AG04450 (cell line): Measurements from ENCODE around the gene JAM3. TPM values are rescaled to one million over a fixed set of nuclear protein-coding genes. Genes with fewer than 3 reads are reported as not detected.
A peak's percentile ranks its signal among the peaks of the same experiment; 100 is the strongest.

Source experiments
- CTCF ChIA-PET: fragments of 300-600, 350-600 bp; formaldehyde crosslinking; extraction: SDS; loops from one replicate; lab custom pipeline; 2022; ENCODE audit warnings: antibody characterized with exemption, inconsistent platforms; lab: Charles Lee
- POLR2A ChIA-PET: fragments of 350-600 bp; formaldehyde crosslinking; extraction: SDS; loops from one replicate; lab custom pipeline; 2021; ENCODE audit warnings: antibody characterized with exemption, inconsistent platforms; lab: Yijun Ruan, JAX
- DNase-seq: peaks from one replicate; pipeline ENCODE4 v3.0.0-alpha.2; 2011; ENCODE audit warnings: low read depth, low spot score
- H3K27ac ChIP-seq: one replicate; pipeline ENCODE4 v1.5.1; 2012; ENCODE audit warnings: low read depth, low read length, control low read depth
- H3K27me3 ChIP-seq: one replicate; pipeline ENCODE4 v1.6.0; 2012; ENCODE audit warnings: low read length; ENCODE audit not compliant: control insufficient read depth, insufficient read depth
- H3K4me3 ChIP-seq: 2 replicates; pipeline ENCODE4 v1.5.1; 2011; ENCODE audit warnings: mild to moderate bottlenecking, low read depth, low read length, control low read depth
- H3K9me3 ChIP-seq: 2 replicates; pipeline ENCODE4 v1.5.1; 2012; ENCODE audit warnings: low read length; ENCODE audit not compliant: control insufficient read depth, insufficient read depth
- polyA plus RNA-seq: library from polyadenylated mRNA; depleted of rRNA; stranded (reverse); fragments of >200 nt; gene quantifications from 2 replicates; pipeline ENCODE4 v1.2.3, GENCODE V29; 2011
- TF ChIP-seq, protein P1 (sequence below): IDR thresholded peaks from 2 replicates; pipeline ENCODE4 v1.5.1; 2011; ENCODE audit warnings: low read depth, low read length, control low read depth, inconsistent platforms

JAM3 gene
- polyA plus RNA-seq, 1 experiment: 79.6 TPM

DNA sequence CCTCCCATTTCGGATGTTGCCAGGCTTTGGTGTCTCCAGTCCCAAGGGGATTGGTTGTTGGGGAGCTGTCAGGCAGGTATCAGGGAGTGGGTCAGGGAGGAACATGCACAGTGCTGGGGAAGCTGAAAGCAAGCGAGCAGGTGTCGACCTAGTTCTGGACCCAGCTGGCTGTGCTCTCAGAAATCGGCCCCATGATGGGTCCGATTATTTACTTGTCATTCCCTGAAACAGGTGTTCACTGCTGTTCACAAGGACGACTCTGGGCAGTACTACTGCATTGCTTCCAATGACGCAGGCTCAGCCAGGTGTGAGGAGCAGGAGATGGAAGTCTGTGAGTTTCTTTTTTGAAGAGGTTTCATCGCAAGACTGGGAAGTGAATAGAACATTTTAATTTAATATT lies 76.8 kb downstream of the JAM3 start:
- CTCF ChIA-PET: interaction anchor here (0.6 to 2.0 kb wide), 4 partner anchors 16 to 98 kb away, joined by 3 to 7 read pairs (median 4); no protein-coding TSS in a partner anchor
- TF ChIP-seq, protein P1, sequence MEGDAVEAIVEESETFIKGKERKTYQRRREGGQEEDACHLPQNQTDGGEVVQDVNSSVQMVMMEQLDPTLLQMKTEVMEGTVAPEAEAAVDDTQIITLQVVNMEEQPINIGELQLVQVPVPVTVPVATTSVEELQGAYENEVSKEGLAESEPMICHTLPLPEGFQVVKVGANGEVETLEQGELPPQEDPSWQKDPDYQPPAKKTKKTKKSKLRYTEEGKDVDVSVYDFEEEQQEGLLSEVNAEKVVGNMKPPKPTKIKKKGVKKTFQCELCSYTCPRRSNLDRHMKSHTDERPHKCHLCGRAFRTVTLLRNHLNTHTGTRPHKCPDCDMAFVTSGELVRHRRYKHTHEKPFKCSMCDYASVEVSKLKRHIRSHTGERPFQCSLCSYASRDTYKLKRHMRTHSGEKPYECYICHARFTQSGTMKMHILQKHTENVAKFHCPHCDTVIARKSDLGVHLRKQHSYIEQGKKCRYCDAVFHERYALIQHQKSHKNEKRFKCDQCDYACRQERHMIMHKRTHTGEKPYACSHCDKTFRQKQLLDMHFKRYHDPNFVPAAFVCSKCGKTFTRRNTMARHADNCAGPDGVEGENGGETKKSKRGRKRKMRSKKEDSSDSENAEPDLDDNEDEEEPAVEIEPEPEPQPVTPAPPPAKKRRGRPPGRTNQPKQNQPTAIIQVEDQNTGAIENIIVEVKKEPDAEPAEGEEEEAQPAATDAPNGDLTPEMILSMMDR: no peak
- no peak for DNase-seq
- Histone ChIP-seq H3K4me3 (no peak overlapping the region), H3K27ac (no peak overlapping the region), H3K27me3 (no peaks in the 10 kb centered on the region), H3K9me3 (no peaks in the 10 kb centered on the region)
- POLR2A ChIA-PET: no interaction called here

DNA sequence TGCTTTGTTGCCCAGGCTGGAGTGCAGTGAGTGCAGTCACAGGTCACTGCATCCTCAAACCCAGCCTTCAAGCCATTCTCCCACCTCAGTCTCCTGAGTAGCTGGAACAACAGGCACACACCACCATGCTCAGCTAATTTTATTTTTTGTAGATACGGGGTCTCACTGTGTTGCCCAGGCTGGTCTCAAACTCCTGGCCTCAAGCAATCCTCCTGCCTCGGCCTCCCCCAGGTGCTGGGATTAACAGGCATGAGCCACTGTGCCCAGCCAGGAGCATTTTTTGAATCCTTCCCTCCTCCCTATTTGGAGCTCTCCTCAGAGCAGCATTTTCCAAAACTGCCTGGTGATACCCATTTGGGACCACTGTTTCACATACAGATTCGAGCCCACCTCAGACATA lies 77.7 kb downstream of the JAM3 start:
- POLR2A ChIA-PET: no interaction called here
- DNase-seq: no peak
- TF ChIP-seq, protein P1: no peak
- H3K9me3 ChIP-seq: no peaks in the 10 kb centered on the region
- H3K27me3 ChIP-seq: no peaks in the 10 kb centered on the region
- CTCF ChIA-PET: interaction anchor here (0.6 to 2.0 kb wide), 4 partner anchors 15 to 99 kb away, joined by 3 to 7 read pairs (median 4); no protein-coding TSS in a partner anchor
- no peak overlapping the region for H3K4me3 ChIP-seq
- no peak overlapping the region for H3K27ac ChIP-seq

DNA sequence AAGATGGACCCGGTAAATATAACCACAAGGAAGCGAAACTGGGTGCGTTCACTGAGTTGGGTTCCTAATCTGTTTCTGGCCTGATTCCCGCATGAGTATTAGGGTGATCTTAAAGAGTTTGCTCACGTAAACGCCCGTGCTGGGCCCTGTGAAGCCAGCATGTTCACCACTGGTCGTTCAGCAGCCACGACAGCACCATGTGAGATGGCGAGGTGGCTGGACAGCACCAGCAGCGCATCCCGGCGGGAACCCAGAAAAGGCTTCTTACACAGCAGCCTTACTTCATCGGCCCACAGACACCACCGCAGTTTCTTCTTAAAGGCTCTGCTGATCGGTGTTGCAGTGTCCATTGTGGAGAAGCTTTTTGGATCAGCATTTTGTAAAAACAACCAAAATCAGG lies 80.5 kb downstream of the JAM3 start:
- CTCF ChIA-PET: interaction anchor here (1.1 to 2.9 kb wide), 2 partner anchors 9 to 222 kb away, joined by 3 to 14 read pairs; no protein-coding TSS in a partner anchor
- Histone ChIP-seq H3K4me3 (no peak overlapping the region), H3K27me3 (no peaks in the 10 kb centered on the region), H3K27ac (no peak overlapping the region), H3K9me3 (no peaks in the 10 kb centered on the region)
- TF ChIP-seq, protein P1: no peak
- POLR2A ChIA-PET: no interaction called here
- DNase-seq: no peak

DNA sequence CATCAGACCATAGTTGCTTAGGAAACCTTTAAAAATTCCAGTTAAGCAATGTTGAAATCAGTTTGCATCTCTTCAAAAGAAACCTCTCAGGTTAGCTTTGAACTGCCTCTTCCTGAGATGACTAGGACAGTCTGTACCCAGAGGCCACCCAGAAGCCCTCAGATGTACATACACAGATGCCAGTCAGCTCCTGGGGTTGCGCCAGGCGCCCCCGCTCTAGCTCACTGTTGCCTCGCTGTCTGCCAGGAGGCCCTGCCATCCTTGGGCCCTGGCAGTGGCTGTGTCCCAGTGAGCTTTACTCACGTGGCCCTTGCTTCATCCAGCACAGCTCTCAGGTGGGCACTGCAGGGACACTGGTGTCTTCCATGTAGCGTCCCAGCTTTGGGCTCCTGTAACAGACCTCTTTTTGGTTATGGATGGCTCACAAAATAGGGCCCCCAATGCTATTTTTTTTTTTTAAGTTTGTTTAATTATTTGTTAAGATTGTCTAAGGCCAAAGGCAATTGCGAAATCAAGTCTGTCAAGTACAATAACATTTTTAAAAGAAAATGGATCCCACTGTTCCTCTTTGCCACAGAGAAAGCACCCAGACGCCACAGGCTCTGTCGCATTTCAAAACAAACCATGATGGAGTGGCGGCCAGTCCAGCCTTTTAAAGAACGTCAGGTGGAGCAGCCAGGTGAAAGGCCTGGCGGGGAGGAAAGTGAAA lies 81.5 kb downstream of the JAM3 start:
- POLR2A ChIA-PET: no interaction called here
- H3K4me3 ChIP-seq: no peak overlapping the region
- CTCF ChIA-PET: interaction anchor here (0.6 to 5.1 kb wide), 5 partner anchors 10 to 222 kb away, joined by 3 to 22 read pairs (median 3); no protein-coding TSS in a partner anchor
- TF ChIP-seq, protein P1: no peak
- DNase-seq: no peak
- peak overlapping the region; percentile 11 for H3K27ac ChIP-seq
- H3K9me3 ChIP-seq: no peaks in the 10 kb centered on the region
- H3K27me3 ChIP-seq: no peaks in the 10 kb centered on the region

DNA sequence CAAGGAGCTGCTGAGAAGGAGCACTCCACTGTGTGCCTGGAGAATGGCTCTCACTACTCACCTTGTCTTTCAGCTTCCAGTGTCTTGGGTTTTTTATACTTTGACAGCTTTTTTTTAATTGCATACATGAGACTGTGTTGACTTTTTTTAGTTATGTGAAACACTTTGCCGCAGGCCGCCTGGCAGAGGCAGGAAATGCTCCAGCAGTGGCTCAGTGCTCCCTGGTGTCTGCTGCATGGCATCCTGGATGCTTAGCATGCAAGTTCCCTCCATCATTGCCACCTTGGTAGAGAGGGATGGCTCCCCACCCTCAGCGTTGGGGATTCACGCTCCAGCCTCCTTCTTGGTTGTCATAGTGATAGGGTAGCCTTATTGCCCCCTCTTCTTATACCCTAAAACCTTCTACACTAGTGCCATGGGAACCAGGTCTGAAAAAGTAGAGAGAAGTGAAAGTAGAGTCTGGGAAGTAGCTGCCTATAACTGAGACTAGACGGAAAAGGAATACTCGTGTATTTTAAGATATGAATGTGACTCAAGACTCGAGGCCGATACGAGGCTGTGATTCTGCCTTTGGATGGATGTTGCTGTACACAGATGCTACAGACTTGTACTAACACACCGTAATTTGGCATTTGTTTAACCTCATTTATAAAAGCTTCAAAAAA lies 82.3 kb downstream of the JAM3 start:
- CTCF ChIA-PET: interaction anchor here (0.7 to 5.1 kb wide), 4 partner anchors 11 to 223 kb away, joined by 3 to 22 read pairs (median 13); no protein-coding TSS in a partner anchor
- no peak overlapping the region for H3K27ac ChIP-seq
- no peaks in the 10 kb centered on the region for H3K27me3 ChIP-seq
- H3K4me3 ChIP-seq: no peak overlapping the region
- TF ChIP-seq, protein P1: no peak
- DNase-seq: no peak
- POLR2A ChIA-PET: no interaction called here
- no peaks in the 10 kb centered on the region for H3K9me3 ChIP-seq
